Measurements from ENCODE around the gene PRDM4. TPM values are rescaled to one million over a fixed set of nuclear protein-coding genes. Genes with fewer than 3 reads are reported as not detected.

The PRDM4 gene
- total and polyA plus RNA-seq, 8 donors: 16.1 to 27.3 (median 25.6) TPM

- H3K36me3 ChIP-seq: peaks cover 0 to 25% of the 10 kb centered on the region in 2 donors
- peak within 1 kb of the TSS; percentile 74 to 77 for H3K27ac ChIP-seq
- H3K4me1 ChIP-seq: peaks cover 3 to 16% of the 10 kb centered on the region in 2 donors
- peak within 1 kb of the TSS; percentile 84 to 92 for H3K4me3 ChIP-seq
- ATAC-seq (peak; percentile 96), DNase-seq (peak; percentile 95 to 98 (median 97))
- TF ChIP-seq CTCF (IDR thresholded peaks at IDR 0.05): no peak
- H3K27me3 ChIP-seq: no peaks in the 10 kb centered on the region
- intact Hi-C loops (cut with DNase I): no loop called here
- no peaks in the 10 kb centered on the region for H3K9me3 ChIP-seq
These were observed 75.3 kb downstream of the PRDM4 start, which contains the start of gene PWP1 for GRCh38 chr12:107685360-107686248. PWP1 (plus strand) TSS chr12:107685799; CDS start chr12:107685900, 101 bp downstream.

DNA sequence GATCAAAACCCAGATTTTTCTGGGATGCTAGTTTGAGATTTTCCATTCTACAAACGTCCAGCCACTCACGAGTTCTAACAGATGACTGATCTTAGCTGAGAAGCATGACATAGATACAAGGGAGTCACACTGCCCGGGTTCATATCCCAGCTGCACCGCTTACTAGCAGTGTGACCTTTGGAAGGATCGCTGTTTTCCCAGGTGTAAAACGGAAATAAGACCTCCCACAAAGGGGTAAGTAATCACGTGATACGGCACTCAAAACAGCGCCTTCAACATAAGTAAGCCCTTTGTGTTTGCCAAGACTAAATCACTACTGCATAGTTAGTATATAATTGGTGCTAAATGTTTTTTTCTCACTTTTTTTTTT is 76.0 kb downstream of the PRDM4 start:
- DNase-seq (peak in 1 of 4 donors; percentile 26), ATAC-seq (peak; percentile 51)
- Histone ChIP-seq H3K27ac (peak overlapping the region; percentile 74 to 77), H3K27me3 (no peaks in the 10 kb centered on the region), H3K36me3 (peaks cover 0 to 19% of the 10 kb centered on the region in 2 donors), H3K4me1 (peaks cover 3 to 16% of the 10 kb centered on the region in 2 donors), H3K4me3 (peak overlapping the region; percentile 84 to 92), H3K9me3 (no peaks in the 10 kb centered on the region)
- TF ChIP-seq CTCF (IDR thresholded peaks at IDR 0.05): no peak
- intact Hi-C loops (cut with DNase I): no loop called here

DNA sequence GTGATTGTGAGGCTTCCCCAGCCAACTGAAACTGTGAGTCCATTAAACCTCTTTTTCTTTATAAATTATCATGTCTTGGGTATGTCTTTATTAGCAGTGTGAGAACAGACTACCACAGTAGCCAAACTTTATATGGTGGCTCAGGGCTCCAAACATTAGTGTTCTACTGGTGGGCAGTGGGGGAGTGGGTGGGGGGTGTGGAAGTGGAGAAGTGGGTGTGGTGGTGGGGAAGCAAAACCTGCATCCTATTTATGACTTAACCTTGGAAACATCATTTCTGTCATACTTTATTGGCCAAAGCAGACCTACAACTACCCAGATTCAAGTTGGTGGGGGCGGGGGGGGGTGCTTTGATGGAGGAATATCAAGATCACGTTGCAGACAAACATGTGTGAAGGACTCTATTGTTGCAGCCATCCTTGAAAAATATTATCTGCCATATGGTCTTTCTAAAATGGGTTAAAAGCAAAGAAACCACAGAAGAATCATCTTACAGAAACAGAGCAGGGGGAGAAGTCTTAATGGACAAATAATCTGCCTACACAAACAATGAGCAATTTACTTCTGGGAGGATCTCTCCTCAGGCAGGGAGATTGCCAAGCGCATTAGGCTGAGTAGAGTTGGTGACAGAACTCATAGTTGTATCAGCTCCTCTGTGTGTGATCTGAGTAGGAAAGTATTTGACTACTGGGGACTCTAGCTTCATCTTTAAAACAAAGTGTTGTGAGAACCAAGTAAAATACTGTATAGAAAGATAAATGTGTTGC is 76.7 kb downstream of the PRDM4 start:
- Histone ChIP-seq H3K27ac (no peak overlapping the region), H3K4me3 (peak overlapping the region in 1 of 2 donors; percentile 84), H3K36me3 (peaks cover 0 to 11% of the 10 kb centered on the region in 2 donors), H3K27me3 (peaks cover 0 to 2% of the 10 kb centered on the region in 2 donors), H3K4me1 (peaks cover 3 to 16% of the 10 kb centered on the region in 2 donors), H3K9me3 (no peaks in the 10 kb centered on the region)
- intact Hi-C loops (cut with DNase I): no loop called here
- DNase-seq: no peak
- ATAC-seq: no peak
- no peak for TF ChIP-seq CTCF (IDR thresholded peaks at IDR 0.05)

Other genes with a start within 250 kb of the PRDM4 start
- 10 to 100 TPM; 22.8 to 29.9 TPM for gene PWP1, start 75.3 kb downstream of the PRDM4 start, total RNA-seq
- gene PWP1, start 75.3 kb downstream of the PRDM4 start, polyA plus RNA-seq (ENCODE audit: insufficient read length in 6 of 6): 10 to 100 TPM; 49.4 to 58.6 (median 54.4) TPM
- not detected for gene ASCL4, start 13.6 kb upstream of the PRDM4 start, total RNA-seq
- not detected for gene ASCL4, start 13.6 kb upstream of the PRDM4 start, polyA plus RNA-seq (ENCODE audit: insufficient read length in 6 of 6)